ENCODE results near the gene ACOX2.

ACOX2 gene

GRCh38 chr3:58518291-58518789 is 18.6 kb downstream of the ACOX2 start:
- TF ChIP-seq EZH2 (IDR thresholded peaks at IDR 0.05) = no peak
- TF ChIP-seq POLR2AphosphoS5 (IDR thresholded peaks at IDR 0.05; ENCODE audit: borderline replicate concordance, low read depth, low read length) = no peak
- no peak for TF ChIP-seq FOXP2 (optimal IDR thresholded peaks at IDR 0.05; ENCODE audit: control extremely low read depth, extremely low read length, insufficient read depth)
- no peak overlapping the region for H3K4me3 ChIP-seq
- H3K9ac ChIP-seq (ENCODE audit: insufficient read length) = no peak overlapping the region
- no peak overlapping the region for H3K27ac ChIP-seq
- H3K9me3 ChIP-seq (ENCODE audit: low read depth, low read length) = no peaks in the 10 kb centered on the region
- DNase-seq (ENCODE audit: low read depth, low spot score) = no peak
- H3K36me3 ChIP-seq (ENCODE audit: insufficient read depth, low read length) = no peaks in the 10 kb centered on the region

- Histone ChIP-seq H3K36me3 (ENCODE audit: insufficient read depth, low read length) (no peaks in the 10 kb centered on the region), H3K9me3 (ENCODE audit: low read depth, low read length) (no peaks in the 10 kb centered on the region)
- TF ChIP-seq POLR2AphosphoS5 (IDR thresholded peaks at IDR 0.05; ENCODE audit: borderline replicate concordance, low read depth, low read length) = no peak
- TF ChIP-seq FOXP2 (optimal IDR thresholded peaks at IDR 0.05; ENCODE audit: control extremely low read depth, extremely low read length, insufficient read depth) = no peak
These were observed 22.6 kb downstream of the ACOX2 start for GRCh38 chr3:58514405-58514804.

GRCh38 chr3:58508437-58508836 is 28.6 kb downstream of the ACOX2 start:
- no peaks in the 10 kb centered on the region for H3K36me3 ChIP-seq (ENCODE audit: insufficient read depth, low read length)
- H3K9ac ChIP-seq (ENCODE audit: insufficient read length) = no peak overlapping the region
- H3K9me3 ChIP-seq (ENCODE audit: low read depth, low read length) = no peaks in the 10 kb centered on the region
- TF ChIP-seq FOXP2 (optimal IDR thresholded peaks at IDR 0.05; ENCODE audit: control extremely low read depth, extremely low read length, insufficient read depth) = no peak
- no peak for TF ChIP-seq EZH2 (IDR thresholded peaks at IDR 0.05)
- TF ChIP-seq POLR2AphosphoS5 (IDR thresholded peaks at IDR 0.05; ENCODE audit: borderline replicate concordance, low read depth, low read length) = no peak
- no peak overlapping the region for H3K27ac ChIP-seq
- DNase-seq (ENCODE audit: low read depth, low spot score) = no peak
- H3K4me3 ChIP-seq = no peak overlapping the region

More at GRCh38 chr3:58514405-58514804, 22.6 kb downstream of the ACOX2 start:
- no peak for DNase-seq (ENCODE audit: low read depth, low spot score)
- H3K4me3 ChIP-seq = no peak overlapping the region
- no peak overlapping the region for H3K9ac ChIP-seq (ENCODE audit: insufficient read length)
- no peak overlapping the region for H3K27ac ChIP-seq

GRCh38 chr3:58507356-58508078 is 29.5 kb downstream of the ACOX2 start:
- DNase-seq (ENCODE audit: low read depth, low spot score) = no peak
- Histone ChIP-seq H3K27ac (no peak overlapping the region), H3K36me3 (ENCODE audit: insufficient read depth, low read length) (no peaks in the 10 kb centered on the region), H3K4me3 (no peak overlapping the region), H3K9ac (ENCODE audit: insufficient read length) (no peak overlapping the region), H3K9me3 (ENCODE audit: low read depth, low read length) (no peaks in the 10 kb centered on the region)
- no peak for TF ChIP-seq FOXP2 (optimal IDR thresholded peaks at IDR 0.05; ENCODE audit: control extremely low read depth, extremely low read length, insufficient read depth)
- no peak for TF ChIP-seq EZH2 (IDR thresholded peaks at IDR 0.05)
- no peak for TF ChIP-seq POLR2AphosphoS5 (IDR thresholded peaks at IDR 0.05; ENCODE audit: borderline replicate concordance, low read depth, low read length)

- Histone ChIP-seq H3K9me3 (ENCODE audit: low read depth, low read length) (no peaks in the 10 kb centered on the region), H3K27ac (no peak overlapping the region), H3K9ac (ENCODE audit: insufficient read length) (no peak overlapping the region), H3K36me3 (ENCODE audit: insufficient read depth, low read length) (peaks cover 3% of the 10 kb centered on the region; the same call in 1 of the 2 replicates), H3K4me3 (no peak overlapping the region)
- DNase-seq (ENCODE audit: low read depth, low spot score) = no peak
- TF ChIP-seq EZH2 (IDR thresholded peaks at IDR 0.05) (no peak), FOXP2 (optimal IDR thresholded peaks at IDR 0.05; ENCODE audit: control extremely low read depth, extremely low read length, insufficient read depth) (no peak), POLR2AphosphoS5 (IDR thresholded peaks at IDR 0.05; ENCODE audit: borderline replicate concordance, low read depth, low read length) (no peak)
These were observed 34.1 kb downstream of the ACOX2 start for GRCh38 chr3:58502872-58503271.

- no peak for DNase-seq (ENCODE audit: low read depth, low spot score)
- H3K9me3 ChIP-seq (ENCODE audit: low read depth, low read length) = no peaks in the 10 kb centered on the region
- no peak overlapping the region for H3K27ac ChIP-seq
- no peak overlapping the region for H3K9ac ChIP-seq (ENCODE audit: insufficient read length)
- H3K36me3 ChIP-seq (ENCODE audit: insufficient read depth, low read length) = peaks cover 3% of the 10 kb centered on the region; the same call in 1 of the 2 replicates
- no peak overlapping the region for H3K4me3 ChIP-seq
- no peak for TF ChIP-seq POLR2AphosphoS5 (IDR thresholded peaks at IDR 0.05; ENCODE audit: borderline replicate concordance, low read depth, low read length)
- TF ChIP-seq EZH2 (IDR thresholded peaks at IDR 0.05) = no peak
- TF ChIP-seq FOXP2 (optimal IDR thresholded peaks at IDR 0.05; ENCODE audit: control extremely low read depth, extremely low read length, insufficient read depth) = no peak
These were observed 39.9 kb downstream of the ACOX2 start for GRCh38 chr3:58497097-58497496.

- no peaks in the 10 kb centered on the region for H3K9me3 ChIP-seq (ENCODE audit: low read depth, low read length)
- peaks cover 3% of the 10 kb centered on the region; the same call in 1 of the 2 replicates for H3K36me3 ChIP-seq (ENCODE audit: insufficient read depth, low read length)
- no peak overlapping the region for H3K9ac ChIP-seq (ENCODE audit: insufficient read length)
- H3K27ac ChIP-seq = no peak overlapping the region
- H3K4me3 ChIP-seq = no peak overlapping the region
- TF ChIP-seq POLR2AphosphoS5 (IDR thresholded peaks at IDR 0.05; ENCODE audit: borderline replicate concordance, low read depth, low read length) (no peak), FOXP2 (optimal IDR thresholded peaks at IDR 0.05; ENCODE audit: control extremely low read depth, extremely low read length, insufficient read depth) (no peak), EZH2 (IDR thresholded peaks at IDR 0.05) (no peak)
- DNase-seq (ENCODE audit: low read depth, low spot score) = no peak
These were observed 40.7 kb downstream of the ACOX2 start for GRCh38 chr3:58496206-58496857.

- H3K9ac ChIP-seq (ENCODE audit: insufficient read length) = no peak overlapping the region
- no peak for DNase-seq (ENCODE audit: low read depth, low spot score)
These were observed 41.9 kb downstream of the ACOX2 start for GRCh38 chr3:58495101-58495500.

More at GRCh38 chr3:58495101-58495500, 41.9 kb downstream of the ACOX2 start:
- no peaks in the 10 kb centered on the region for H3K9me3 ChIP-seq (ENCODE audit: low read depth, low read length)
- H3K27ac ChIP-seq = no peak overlapping the region
- no peak overlapping the region for H3K4me3 ChIP-seq
- H3K36me3 ChIP-seq (ENCODE audit: insufficient read depth, low read length) = no peaks in the 10 kb centered on the region
- TF ChIP-seq EZH2 (IDR thresholded peaks at IDR 0.05) (no peak), FOXP2 (optimal IDR thresholded peaks at IDR 0.05; ENCODE audit: control extremely low read depth, extremely low read length, insufficient read depth) (no peak), POLR2AphosphoS5 (IDR thresholded peaks at IDR 0.05; ENCODE audit: borderline replicate concordance, low read depth, low read length) (no peak)
